Stimulated activated CD4-positive, alpha-beta T cell treated with anti-CD3 and anti-CD28 coated beads, Interleukin-4, amount 100 ng/mL, for 4 hours (primary cell): ENCODE results near the gene NEURL1B.

Experiments used
- DNase-seq, 2 experiments: peaks; one replicate each; pipeline ENCODE4 v3.0.0-alpha.2; 2020

The NEURL1B gene

GRCh38 chr5:172611913-172612312, 29.1 kb upstream of the NEURL1B start:
- DNase-seq = no peak

DNA sequence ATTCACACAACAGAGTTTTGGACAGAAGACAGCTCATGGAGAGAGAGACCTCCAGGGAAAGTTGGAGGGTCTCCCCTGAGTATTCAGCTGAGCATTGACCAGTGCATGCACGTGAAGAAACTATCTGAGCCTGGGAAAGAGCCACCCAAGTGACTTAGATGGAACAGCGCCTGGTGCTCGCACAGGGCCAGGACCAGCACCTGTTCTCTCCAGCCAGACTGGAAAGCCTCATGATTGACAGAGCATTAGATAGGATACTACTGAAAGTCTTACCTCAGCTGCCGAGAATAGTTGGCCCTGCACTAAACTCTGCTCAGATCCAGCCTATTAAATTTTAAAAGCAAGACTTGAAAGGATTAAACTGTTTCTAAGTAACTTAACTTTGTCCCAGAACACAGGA, 28.3 kb upstream of the NEURL1B start:
- no peak for DNase-seq

- no peak for DNase-seq
Observed at GRCh38 chr5:172616136-172616535, 24.9 kb upstream of the NEURL1B start.

GRCh38 chr5:172616730-172617129, 24.3 kb upstream of the NEURL1B start:
- no peak for DNase-seq

DNA sequence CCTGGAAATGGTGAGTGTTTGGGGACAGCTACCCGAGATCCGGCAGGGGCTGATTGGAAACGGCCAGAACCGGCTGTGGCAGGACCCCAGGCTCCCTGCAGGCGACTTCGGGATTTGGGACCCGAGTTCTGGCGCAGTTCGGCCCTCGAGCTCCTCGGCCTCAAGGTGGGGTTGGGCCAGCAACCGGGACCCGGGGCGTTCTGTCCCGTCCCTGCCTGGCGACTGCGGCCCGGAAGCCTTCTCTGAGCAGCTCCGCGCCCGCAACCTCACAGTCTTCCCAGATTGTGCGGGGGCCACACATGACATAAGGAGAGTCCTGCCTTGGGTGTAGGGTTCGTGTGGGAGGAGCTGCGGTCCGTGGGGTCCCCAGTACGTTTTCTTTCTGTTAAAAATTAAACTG, 23.2 kb upstream of the NEURL1B start:
- DNase-seq = no peak

DNA sequence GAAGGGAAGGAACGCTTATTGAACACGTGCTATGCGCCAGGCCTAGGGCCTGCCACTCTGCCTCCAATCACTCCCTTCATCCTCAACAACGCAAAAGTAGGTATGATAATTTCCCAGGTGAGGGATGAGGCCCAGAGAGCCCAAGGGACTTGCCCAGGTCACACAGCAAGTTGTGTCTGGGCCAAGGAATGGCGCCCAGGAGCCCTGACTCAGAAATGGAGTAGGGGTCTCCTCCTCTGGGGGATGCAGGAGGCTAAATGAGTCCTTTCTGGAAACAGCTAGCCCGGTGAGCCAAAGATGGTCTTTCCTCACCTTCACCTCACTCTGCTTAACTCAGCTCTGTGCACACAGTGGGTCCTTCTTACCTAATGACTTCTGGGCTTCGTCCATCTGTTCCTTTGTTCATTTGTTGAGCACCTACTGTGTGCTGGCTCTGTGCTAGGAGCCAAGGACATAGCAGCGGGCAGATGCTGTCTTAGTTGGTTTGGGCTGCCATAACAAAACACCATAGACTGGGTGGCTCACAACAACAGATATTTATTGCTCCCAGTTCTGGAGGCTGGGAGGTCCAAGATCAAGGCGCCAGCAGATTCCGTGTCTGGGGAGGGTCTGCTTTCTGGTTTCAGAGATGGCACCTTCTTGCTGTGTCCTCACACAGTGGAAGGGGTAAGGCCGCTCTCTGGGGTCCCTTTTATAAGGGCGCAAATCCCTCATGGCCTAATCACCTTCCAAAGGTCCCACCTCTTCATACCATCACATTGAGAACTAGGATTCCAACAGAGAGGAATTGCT, 22.3 kb upstream of the NEURL1B start:
- no peak for DNase-seq

DNA sequence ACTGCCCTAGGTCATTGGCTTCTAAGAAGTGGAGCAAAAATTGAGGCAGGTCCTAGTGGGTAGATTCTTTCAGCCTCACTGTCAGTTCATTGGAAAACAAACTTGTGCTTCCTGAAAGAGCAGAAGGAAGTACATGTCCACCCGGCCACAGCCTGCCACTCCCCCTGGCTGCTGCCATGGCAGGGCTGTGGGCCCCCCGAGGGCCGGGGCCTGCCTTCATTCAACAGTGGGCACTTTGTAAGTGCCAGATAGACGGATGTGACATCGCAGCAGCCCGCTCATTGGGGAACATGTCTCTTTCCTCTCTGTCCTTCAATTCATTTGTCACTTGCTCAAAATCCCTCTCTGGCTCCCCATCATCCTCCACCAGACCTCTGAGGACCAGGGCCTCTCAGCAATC, 20.6 kb upstream of the NEURL1B start:
- DNase-seq = no peak

DNA sequence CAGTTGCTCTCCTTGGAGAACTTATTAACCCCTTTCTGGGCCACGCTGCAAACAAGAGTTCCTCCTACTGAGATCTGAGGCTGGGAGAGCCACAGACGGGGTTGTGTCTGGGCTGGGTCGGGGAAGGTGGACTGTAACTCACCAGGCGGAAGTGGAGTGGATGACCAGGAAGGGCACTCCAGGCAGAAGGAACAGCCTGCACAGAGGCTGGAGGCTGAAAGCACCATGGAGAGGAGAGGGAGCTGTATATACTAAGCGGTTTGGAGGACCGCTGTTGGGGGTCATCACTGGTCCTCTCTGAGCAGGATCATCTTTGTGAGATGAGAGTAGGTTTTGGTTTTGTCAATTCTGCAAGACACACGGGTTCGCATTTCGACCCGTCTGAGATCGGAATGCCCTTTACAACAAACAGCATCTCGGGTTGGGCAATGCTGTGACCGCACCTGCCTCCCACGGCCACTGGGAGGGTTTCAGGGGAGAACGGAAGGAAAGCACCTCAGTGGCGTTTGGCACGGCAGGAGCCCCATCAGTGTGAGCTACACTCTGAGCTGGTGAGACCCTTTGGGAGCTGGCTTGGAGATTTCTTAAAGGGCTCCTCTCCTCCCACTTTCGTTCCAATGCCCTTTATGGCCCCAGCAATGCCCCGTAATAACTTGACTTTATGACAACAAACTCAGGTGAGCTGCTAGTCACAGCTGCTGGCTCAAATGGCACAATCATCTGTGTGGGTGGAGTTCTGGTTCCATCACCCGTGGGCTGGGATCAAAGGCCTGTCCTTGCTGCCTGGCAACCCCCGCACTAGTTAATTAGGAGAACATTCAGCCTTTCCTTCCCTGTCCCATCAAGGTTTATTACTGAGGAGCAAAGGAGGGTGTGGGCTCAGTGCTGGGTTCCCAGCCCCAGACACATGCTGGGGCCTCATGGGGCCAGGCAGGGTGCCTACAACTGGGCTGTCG, 18.7 kb upstream of the NEURL1B start:
- no peak for DNase-seq

- DNase-seq = no peak
Observed at GRCh38 chr5:172623313-172623980, 17.6 kb upstream of the NEURL1B start.

DNA sequence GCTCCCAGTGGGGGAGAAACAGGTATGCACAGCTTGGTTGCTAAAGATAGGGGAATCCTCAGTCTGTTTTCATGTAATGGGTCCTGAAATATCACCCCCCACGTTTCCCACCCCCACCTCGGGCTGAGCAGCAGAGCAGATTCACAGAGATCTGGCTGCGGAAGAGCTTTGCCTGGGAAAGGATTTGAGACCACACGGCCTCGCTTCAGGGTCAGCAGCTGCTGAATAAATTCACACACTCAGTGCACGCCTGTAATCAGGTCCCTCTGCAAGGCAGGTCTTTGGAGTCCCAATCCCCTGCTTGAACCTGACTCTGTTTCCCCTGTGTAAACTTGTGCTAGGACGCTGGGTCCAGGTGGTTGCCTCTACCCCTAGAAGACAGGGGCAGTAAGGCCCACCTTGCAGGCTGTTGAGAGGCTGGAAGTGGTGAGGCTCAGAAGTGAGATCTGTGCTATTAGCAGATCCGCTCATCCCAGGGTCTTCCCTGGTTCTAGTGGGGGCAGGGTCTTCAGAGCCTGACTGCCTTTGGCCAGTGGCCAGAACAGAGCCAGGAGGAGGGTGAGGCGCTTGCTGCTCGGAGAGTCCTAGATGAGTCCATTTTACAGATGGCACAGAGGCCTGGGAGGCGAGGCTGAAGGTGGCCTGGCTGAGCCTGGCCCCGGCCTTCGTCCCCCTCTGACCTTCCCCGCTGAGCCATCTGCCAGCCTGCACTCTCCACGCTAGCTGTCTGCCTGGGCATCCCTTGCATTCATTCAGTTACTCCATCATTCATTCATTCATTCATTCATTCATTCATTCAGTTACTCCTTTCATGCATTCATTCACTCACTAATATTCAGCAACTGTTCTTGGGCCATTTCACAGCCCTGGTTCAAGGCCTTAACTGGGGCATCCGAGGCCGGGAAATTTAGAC, 16.7 kb upstream of the NEURL1B start:
- DNase-seq = no peak

GRCh38 chr5:172624996-172625964, 15.8 kb upstream of the NEURL1B start:
- no peak for DNase-seq

DNA sequence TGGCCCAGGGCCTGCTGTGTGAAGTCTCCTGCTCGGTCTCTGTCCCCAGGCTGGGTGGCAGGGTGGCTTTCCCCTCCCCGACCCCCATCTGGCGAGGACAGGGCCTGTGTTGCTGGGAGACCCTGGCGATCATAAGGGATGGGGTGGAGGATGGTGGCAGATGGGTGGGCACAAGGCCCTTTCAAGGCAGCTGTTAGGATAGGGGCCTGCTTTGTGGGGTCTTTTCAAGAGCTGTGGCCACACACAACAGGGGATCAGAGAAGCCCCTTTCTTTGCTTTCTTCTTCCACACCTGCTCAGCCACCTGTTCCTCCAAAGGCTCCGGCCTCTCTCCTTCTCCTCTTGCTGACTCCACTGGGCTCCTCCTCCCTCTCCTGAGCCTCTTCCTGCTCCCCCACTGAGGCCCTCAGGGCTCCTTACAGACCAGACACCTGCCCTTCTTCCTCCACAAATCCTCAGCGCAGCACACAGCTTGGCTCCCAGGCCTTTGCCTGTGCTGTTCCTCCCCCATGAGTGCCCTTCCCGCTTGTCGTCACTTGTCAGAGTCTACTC, 15.0 kb upstream of the NEURL1B start:
- DNase-seq = no peak

DNA sequence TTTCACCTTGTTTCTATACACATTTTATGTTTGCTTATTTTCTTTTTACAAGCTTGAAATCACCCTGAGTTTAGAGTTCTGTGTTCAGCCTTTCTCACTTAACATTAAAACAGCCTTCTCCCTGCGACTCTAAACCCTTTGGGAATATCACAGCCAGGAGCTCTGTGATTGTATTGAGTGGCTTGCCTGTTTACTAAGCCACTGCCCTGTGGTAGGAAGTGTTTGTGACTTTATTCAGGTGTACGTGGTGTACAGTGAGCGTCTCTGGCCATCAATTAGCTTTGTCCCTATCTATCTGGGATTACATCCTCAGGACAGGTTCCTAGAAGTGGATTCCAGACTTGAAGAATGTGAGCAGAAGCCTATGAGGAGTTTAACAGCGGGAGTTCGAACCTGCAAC, 11.0 kb upstream of the NEURL1B start:
- no peak for DNase-seq

GRCh38 chr5:172630482-172630881, 10.6 kb upstream of the NEURL1B start:
- no peak for DNase-seq

- DNase-seq = no peak
Observed at GRCh38 chr5:172630986-172631385, 10.1 kb upstream of the NEURL1B start.

- no peak for DNase-seq
Observed at GRCh38 chr5:172632346-172633092, 8.5 kb upstream of the NEURL1B start.

GRCh38 chr5:172633403-172633970, 7.6 kb upstream of the NEURL1B start:
- DNase-seq = no peak

DNA sequence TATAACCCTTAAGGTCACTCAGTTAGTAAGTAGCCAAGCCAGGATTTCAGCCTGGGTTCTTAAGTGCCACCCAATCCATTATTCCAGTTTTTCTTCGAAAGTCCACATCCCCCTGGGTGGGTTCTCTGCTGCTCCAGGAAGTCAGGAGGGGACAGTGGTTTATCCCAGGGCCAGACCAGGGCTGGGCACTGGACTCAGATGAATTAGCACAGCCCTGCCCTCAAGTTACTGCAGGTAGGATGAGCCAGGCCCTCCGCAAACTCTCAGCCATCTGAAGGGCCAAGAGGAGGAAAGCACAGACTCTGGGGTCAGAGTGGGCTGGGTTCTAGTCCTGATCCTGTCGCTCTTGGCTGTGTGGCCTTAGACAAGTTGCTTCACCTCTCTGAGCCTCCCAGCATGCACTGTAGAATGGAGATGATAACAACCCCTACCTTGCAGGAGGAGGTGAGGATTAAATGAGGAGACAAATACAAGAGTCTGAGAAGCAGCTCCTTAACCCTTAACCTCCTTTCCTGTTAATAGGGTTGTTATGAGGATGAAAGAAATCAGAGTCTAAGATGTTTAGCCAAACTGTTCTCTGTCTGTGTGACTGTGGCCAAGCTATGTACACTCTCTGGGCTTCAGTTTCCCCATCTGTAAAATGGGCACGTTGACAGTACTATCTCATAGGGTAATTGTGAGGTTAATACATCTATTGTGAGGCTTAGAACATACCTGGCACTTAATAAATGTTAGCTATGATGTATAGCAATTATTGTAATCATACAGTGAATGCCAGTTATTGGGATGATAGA, 6.8 kb upstream of the NEURL1B start:
- no peak for DNase-seq

- no peak for DNase-seq
Observed at GRCh38 chr5:172635038-172635437, 6.0 kb upstream of the NEURL1B start.
